ENCODE results near the gene KMT2B. TPM values are rescaled to one million over a fixed set of nuclear protein-coding genes. Genes with fewer than 3 reads are reported as not detected.

The KMT2B gene
- total RNA-seq, 1 experiment from 2014 or later: 65.3 TPM

GRCh38 chr19:35739275-35740107 lies 21.7 kb downstream of the KMT2B start:
- no TSS peak for BruUV-seq (replicated peaks)
- Mint-ChIP-seq H3K4me3 (ENCODE audit: low read depth, unreplicated experiment) (peak overlapping the region; percentile 97), H3K36me3 (ENCODE audit: insufficient read depth, unreplicated experiment) (peaks cover 77% of the 10 kb centered on the region), H3K27ac (ENCODE audit: unreplicated experiment) (peak overlapping the region; percentile 72), H3K9me3 (ENCODE audit: low read depth, unreplicated experiment) (no peaks in the 10 kb centered on the region), H3K4me1 (ENCODE audit: low read depth, unreplicated experiment) (peaks cover 13% of the 10 kb centered on the region), H3K27me3 (ENCODE audit: unreplicated experiment) (no peaks in the 10 kb centered on the region)
- intact Hi-C loops (cut with micrococcal nuclease; ENCODE audit: unreplicated experiment): loop anchor here (10.0 kb wide), 1 partner anchor 195 kb away; the partner anchor contains the start of gene LRFN3
- CTCF ChIA-PET: interaction anchor here (1.3 to 1.4 kb wide), 2 partner anchors 21 to 80 kb away, joined by 3 read pairs; no protein-coding TSS in a partner anchor
- no peak for DNase-seq
- TF ChIP-seq CTCF (IDR thresholded peaks at IDR 0.05; ENCODE audit: unreplicated experiment): no peak

- no peak for TF ChIP-seq CTCF (IDR thresholded peaks at IDR 0.05; ENCODE audit: unreplicated experiment)
- H3K27ac Mint-ChIP-seq (ENCODE audit: unreplicated experiment): peak overlapping the region; percentile 89
- peak overlapping the region; percentile 97 for H3K4me3 Mint-ChIP-seq (ENCODE audit: low read depth, unreplicated experiment)
- H3K27me3 Mint-ChIP-seq (ENCODE audit: unreplicated experiment): no peaks in the 10 kb centered on the region
- intact Hi-C loops (cut with micrococcal nuclease; ENCODE audit: unreplicated experiment): loop anchor here (10.0 kb wide), 1 partner anchor 195 kb away; the partner anchor contains the start of gene LRFN3
- H3K9me3 Mint-ChIP-seq (ENCODE audit: low read depth, unreplicated experiment): no peaks in the 10 kb centered on the region
- no peak for DNase-seq
- BruUV-seq (replicated peaks): no TSS peak
- CTCF ChIA-PET: interaction anchor here (1.0 to 1.4 kb wide), 3 partner anchors 21 to 92 kb away, joined by 3 to 5 read pairs (median 3); partner anchors contain the start of gene COX6B1
- H3K4me1 Mint-ChIP-seq (ENCODE audit: low read depth, unreplicated experiment): peaks cover 15% of the 10 kb centered on the region
- H3K36me3 Mint-ChIP-seq (ENCODE audit: insufficient read depth, unreplicated experiment): peaks cover 77% of the 10 kb centered on the region
Observed at GRCh38 chr19:35740108-35740422, 22.3 kb downstream of the KMT2B start.

- intact Hi-C loops (cut with micrococcal nuclease; ENCODE audit: unreplicated experiment): loop anchor here (10.0 kb wide), 1 partner anchor 194 kb away; the partner anchor contains the start of gene LRFN3
Observed at GRCh38 chr19:35740423-35741202, 22.8 kb downstream of the KMT2B start.

More at GRCh38 chr19:35740423-35741202, 22.8 kb downstream of the KMT2B start:
- peak; percentile 99 for DNase-seq
- H3K4me3 Mint-ChIP-seq (ENCODE audit: low read depth, unreplicated experiment): peak overlapping the region; percentile 97
- peaks cover 20% of the 10 kb centered on the region for H3K4me1 Mint-ChIP-seq (ENCODE audit: low read depth, unreplicated experiment)
- H3K27ac Mint-ChIP-seq (ENCODE audit: unreplicated experiment): peak overlapping the region; percentile 89
- H3K36me3 Mint-ChIP-seq (ENCODE audit: insufficient read depth, unreplicated experiment): peaks cover 79% of the 10 kb centered on the region
- CTCF ChIA-PET: interaction anchor here (0.8 to 1.4 kb wide), 4 partner anchors 22 to 139 kb away, joined by 3 to 5 read pairs (median 3); partner anchors contain the start of gene COX6B1
- TF ChIP-seq CTCF (IDR thresholded peaks at IDR 0.05; ENCODE audit: unreplicated experiment): no peak
- H3K27me3 Mint-ChIP-seq (ENCODE audit: unreplicated experiment): no peaks in the 10 kb centered on the region
- no TSS peak for BruUV-seq (replicated peaks)
- no peaks in the 10 kb centered on the region for H3K9me3 Mint-ChIP-seq (ENCODE audit: low read depth, unreplicated experiment)
